Hematopoietic multipotent progenitor cell treated with erythropoietin and hydrocortisone succinate and interleukin-3 and kit ligand, for 17 days (in vitro differentiated cells): ENCODE data around the gene PPP5C.
"Not testable (repeated sequence)": the region's sequence is repeated elsewhere in the genome, so short reads cannot be mapped to it uniquely, and the experiment has no call there.

Experiments used
- DNase-seq: peaks from one replicate; pipeline ENCODE4 v3.0.0-alpha.2; 2015; ENCODE audit warnings: low spot score

Gene PPP5C

GRCh38 chr19:46409191-46409590, 62.3 kb downstream of the PPP5C start:
- no peak for DNase-seq

- DNase-seq, result no peak
Observed at GRCh38 chr19:46410205-46411087, 63.6 kb downstream of the PPP5C start.

- DNase-seq, result no peak
Observed at GRCh38 chr19:46411088-46411924, 64.4 kb downstream of the PPP5C start.

DNA sequence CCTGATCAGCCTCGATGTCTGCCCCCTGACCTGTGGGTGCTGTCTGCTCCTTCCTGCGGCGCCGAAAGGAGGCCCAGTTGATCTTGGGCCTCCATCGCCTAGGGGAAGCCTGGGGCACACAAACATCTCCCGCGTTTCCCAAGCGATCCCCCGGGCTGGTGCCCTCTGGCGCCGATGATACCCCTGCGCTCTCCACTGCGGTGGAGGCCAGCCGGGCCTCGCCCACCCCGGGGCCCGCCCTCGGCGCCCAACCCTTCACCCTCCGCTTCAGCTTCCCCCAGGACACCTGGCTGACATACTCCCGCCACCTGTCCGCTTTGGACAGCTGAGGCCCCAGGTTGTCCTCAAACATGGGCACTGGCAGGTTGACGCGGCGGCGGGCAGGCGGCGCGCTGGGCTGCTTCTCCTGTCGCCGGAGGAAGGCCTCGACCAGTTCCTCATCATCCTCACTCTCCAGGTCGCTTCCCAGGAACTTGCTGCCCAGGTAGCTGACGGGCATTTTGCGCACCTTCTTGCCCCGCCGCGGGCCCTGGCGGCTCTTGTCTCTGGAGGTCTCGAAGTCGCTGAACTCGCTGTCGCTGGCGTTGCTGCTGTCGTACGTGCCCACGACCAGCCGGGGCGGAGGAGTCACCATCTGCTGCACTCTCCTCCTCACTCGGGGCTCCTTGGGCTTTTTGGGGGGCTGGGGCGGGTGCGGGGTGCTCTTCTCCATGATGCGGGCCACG, 65.2 kb downstream of the PPP5C start:
- DNase-seq, result no peak

DNA sequence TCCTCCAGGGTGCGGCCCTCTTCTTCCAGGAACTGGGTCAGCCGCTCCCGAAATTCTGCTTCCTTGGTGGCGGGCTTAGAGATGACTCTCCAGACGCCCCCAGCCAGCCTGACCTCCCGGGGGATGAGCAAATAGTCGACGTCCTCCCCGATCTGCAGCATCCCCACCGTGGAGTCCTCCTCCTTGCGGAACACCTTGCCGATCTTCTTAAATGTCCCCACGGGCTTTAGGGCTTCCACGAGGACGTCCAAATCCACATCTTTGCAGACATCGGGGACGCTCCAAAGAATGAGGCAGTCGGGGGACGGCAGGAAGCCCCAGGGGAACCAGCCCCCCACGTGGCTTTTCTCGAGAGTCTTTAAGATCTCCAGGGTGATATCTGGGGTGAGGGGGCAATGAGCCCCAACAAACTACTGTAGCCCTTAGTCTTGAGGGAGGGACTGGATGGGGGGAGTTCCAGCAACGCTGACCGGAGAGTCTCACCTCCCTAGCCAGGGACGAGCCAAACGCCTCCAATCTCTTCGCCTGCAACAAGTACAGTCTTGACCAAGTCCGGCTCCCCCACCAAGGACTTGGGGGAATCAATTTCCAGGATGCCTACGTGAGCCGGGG, 65.9 kb downstream of the PPP5C start:
- no peak for DNase-seq

DNA sequence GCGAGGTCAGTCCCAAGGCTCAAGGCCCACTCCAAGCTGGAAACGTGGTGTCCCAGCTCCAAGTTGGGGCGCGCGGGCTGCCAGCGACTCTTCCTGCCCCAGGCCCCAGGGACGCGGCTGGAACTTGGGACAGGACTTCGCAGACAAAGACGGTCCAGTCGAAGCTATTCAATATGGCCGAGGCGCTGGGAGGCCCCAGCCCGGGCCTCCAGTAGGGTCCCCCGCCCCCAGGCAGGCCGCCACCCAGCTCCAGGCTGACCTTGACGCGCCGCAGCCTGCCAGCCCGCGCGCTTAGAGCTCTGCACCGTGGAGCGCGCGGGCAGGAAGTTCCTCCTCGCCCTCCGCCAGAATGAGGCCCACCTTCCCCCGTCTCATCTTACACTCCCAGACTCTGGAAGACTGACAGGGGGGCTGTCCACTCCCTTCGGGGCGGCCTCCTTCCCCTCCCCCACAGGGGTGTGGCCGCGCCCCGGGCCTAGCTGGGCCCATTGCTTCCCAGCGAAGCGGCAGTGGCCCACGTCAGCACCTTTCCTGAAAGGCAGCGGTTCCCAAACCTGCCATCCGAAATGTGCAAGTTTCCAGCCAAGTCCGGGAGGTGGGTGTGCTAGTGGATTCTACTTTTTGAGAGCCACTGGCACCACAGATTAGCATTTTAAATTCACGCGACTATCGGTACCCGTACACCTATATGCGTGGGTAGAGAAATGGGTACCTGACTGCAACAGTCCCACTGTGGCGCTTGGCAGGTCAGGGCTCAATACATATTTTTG, 66.6 kb downstream of the PPP5C start, which contains the start of gene CCDC8:
CCDC8 (minus strand) TSS at position 303 of the 770 bp plus-strand sequence. CDS start 754 bp downstream, outside the sequence.
- DNase-seq, result no peak

DNA sequence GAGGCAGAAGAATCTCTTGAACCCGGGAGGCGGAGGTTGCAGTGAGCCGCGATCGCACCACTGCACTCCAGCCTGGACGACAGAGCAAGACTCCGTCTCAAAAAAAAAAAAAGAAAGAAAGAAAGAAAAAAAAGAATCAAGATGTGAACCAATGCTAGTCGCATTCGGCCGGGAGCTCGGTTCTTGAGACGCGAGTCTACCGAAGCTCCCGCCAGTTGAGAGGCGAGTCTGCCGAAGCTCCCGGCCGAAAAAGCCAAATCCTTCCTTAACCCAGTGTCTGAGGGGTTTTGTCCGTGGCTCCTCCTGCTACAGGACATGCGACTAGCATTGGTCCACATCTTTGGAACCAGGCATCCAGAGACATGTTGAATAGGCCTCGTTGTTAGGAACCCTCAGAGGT, 68.0 kb downstream of the PPP5C start:
- DNase-seq, result not testable (repeated sequence)

GRCh38 chr19:46415804-46416709, 69.2 kb downstream of the PPP5C start:
- DNase-seq, result not testable (repeated sequence)

- no peak for DNase-seq
Observed at GRCh38 chr19:46420056-46420455, 73.2 kb downstream of the PPP5C start.

GRCh38 chr19:46422344-46422743, 75.5 kb downstream of the PPP5C start:
- DNase-seq, result no peak

DNA sequence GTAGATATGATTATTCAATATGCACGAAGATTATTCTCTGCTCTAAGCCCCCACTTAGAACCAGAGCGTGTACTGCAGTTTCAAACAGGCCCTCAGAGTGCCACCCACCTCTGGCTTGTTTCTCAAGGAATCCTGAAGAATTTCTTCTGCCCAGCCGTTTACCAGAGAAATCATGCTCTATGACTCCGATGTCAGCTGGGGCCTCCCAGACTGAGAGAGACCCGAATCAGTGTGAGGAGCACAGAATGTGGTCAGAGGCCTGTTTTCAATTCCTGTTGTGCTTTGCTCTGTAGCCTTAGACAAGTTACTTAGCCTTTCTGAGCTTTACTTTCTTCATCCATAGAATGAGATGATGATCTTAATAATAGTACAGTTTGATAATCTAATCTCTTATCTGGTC, 76.3 kb downstream of the PPP5C start:
- no peak for DNase-seq

DNA sequence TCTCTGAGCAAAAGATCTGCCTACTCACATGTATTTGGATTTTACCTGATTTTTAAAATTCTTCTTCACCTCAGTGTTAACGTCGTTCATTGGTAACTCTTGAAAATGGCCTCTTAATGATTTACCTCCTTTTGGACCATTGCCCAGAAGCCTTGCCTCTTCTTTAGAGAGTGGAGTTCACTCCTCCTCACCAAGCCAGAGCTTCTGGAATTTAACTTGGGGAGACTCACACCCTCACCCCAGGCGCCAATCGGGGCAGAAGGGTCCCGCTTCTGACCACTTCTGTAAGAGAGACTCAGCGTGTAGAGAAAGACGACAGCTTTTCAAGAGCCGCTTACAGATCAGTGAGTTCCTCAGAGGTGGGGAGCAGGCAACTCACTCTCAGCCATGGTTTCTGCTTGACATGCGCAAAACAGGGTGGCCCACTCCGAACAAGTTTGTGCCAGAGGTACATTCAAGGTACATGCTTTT, 79.2 kb downstream of the PPP5C start:
- no peak for DNase-seq

DNA sequence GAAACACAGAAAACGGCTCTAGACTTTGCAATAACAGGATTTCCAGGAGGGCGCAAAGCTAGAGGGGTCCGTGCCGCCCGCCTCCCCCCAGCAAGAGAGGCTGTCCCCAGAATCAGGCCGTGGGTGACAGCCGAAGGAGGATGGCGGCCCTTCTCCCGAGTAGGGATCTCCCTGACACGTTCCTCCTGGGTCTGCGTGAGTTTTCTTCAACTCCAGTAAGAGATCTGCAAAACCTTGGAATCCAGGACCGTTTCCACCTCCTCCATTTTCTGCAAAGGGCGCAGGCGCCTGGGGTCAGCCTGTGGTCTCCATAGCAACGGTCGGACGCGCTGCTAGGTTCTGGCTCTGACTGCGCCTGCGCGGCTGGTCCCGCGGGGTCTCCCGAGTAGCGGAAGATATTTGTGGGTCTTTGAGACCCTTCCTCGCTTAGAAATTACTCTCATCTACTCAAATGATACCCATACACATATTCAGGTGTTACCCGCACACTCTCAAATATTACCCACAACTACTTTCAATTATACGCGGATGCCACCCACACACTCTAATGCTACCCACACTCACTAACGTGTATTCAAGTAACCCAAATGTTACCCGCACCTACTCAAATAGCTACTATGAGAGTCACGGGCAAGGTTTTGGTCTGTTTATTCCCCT, 79.7 kb downstream of the PPP5C start:
- no peak for DNase-seq

GRCh38 chr19:46427518-46428045, 80.7 kb downstream of the PPP5C start:
- no peak for DNase-seq

GRCh38 chr19:46428239-46429135, 81.6 kb downstream of the PPP5C start, which contains the start of gene PNMA8C:
Gene PNMA8C, minus strand, starts transcription at chr19:46428936. Its CDS starts 577 bp downstream, at chr19:46428359.
- DNase-seq, result no peak

GRCh38 chr19:46429999-46430398, 83.1 kb downstream of the PPP5C start:
- DNase-seq, result no peak

- no peak for DNase-seq
Observed at GRCh38 chr19:46431824-46432223, 84.9 kb downstream of the PPP5C start.

DNA sequence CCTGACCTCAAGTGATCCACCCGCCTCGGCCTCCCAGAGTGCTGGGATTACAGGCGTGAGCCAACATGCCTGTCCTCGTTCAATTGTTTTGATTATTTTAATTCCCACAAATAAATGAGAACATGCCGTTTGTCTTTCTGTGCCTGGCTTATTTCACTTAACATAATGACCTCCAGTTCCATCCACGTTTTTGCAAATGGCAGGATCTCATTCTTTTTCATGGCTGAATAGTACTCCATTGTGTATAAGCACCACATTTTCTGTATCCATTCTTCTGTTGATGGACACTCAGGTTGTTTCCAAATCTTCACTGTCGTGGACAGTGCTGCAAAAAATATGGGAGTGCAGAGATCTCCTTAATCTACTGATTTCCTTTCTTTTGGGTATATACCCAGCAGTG, 86.6 kb downstream of the PPP5C start:
- DNase-seq, result not testable (repeated sequence)
